Upper lobe of left lung (tissue), 6 donors: ENCODE measurements around the gene TTC23. TPM values are rescaled to one million over a fixed set of nuclear protein-coding genes. Genes with fewer than 3 reads are reported as not detected.

Experiments
- ATAC-seq, 2 donors: fragments of 200-7000 bp; cut with Tn5 transposase; one replicate each; pipeline ENCODE4 v1.9.1; 2022; ENCODE audit warnings: mild to moderate bottlenecking in 2 of 2, moderate library complexity in 2 of 2; ENCODE audit not compliant: low FRiP score in 2 of 2
- DNase-seq, 2 donors: peaks; one replicate each; pipeline ENCODE4 v3.0.0-alpha.2; 2019 to 2020
- H3K27ac ChIP-seq, 4 donors: fragments of 200-600 bp; sonication (generic); one replicate each; pipeline ENCODE4 v1.5.1; 2016 to 2019
- H3K27me3 ChIP-seq, 4 donors: fragments of 200-600 bp; sonication (generic); one replicate each; pipeline ENCODE4 v1.5.1; 2017 to 2019
- H3K36me3 ChIP-seq, 4 donors: fragments of 200-600 bp; sonication (generic); one replicate each; pipeline ENCODE4 v1.5.1; 2016 to 2019
- H3K4me1 ChIP-seq, 4 donors: fragments of 200-600 bp; sonication (generic); one replicate each; pipeline ENCODE4 v1.5.1; 2018 to 2019
- H3K4me3 ChIP-seq, 4 donors: fragments of 200-600 bp; sonication (generic); one replicate each; pipeline ENCODE4 v1.5.1; 2017 to 2019; ENCODE audit warnings: mild to moderate bottlenecking in 2 of 4, moderate library complexity in 1 of 4
- H3K9me3 ChIP-seq, 4 donors: fragments of 200-600 bp; sonication (generic); one replicate each; pipeline ENCODE4 v1.5.1; 2018 to 2019
- EP300 ChIP-seq, 4 donors: sonication (generic); formaldehyde crosslinking; IDR thresholded peaks; one replicate each; pipeline ENCODE4 v1.5.1; 2017; ENCODE audit warnings: antibody characterized with exemption in 4 of 4, control low read depth in 2 of 4
- POLR2A ChIP-seq, 4 donors: fragments of 450-650 bp; IDR thresholded peaks; one replicate each; pipeline ENCODE4 v1.5.1; 2016 to 2017; ENCODE audit warnings: antibody characterized with exemption in 4 of 4, mild to moderate bottlenecking in 2 of 4
- POLR2AphosphoS5 ChIP-seq, 2 donors: sonication (generic); formaldehyde crosslinking; IDR thresholded peaks; one replicate each; pipeline ENCODE4 v1.5.1; 2017; ENCODE audit warnings: antibody characterized with exemption in 2 of 2
- WGBS, 2 donors: methylation state at CpG; one replicate each; pipeline ENCODE4 v1.1.5; 2017 to 2018; 5-methylcytosine and 5-hydroxymethylcytosine counted together
- total RNA-seq, 6 donors: library from RNA; depleted of rRNA in 4 of 6; stranded (reverse); fragments of >200 nt in 4 of 6; gene quantifications; one replicate each; pipeline versions ENCODE4 v1.1.0 to v1.2.1, GENCODE V29; 2016 to 2021
- TF ChIP-seq, protein P1 (sequence below), 6 experiments: fragments of 450-650 bp in 4 of 6; fragments of 200-600 bp in 2 of 6; sonication (generic) in 2 of 6; IDR thresholded peaks; one replicate each; pipeline ENCODE4 v1.5.1; 2016 to 2019; ENCODE audit warnings: antibody characterized with exemption in 6 of 6
- donor health status: DM: no; HTN: no; CAD: no; lungs with moderate emphysema.
- donor health status: DM: no; HTN: yes; CAD: no; lungs with severe emphysema.

The TTC23 gene
- total RNA-seq, 6 donors from 2014 or later, result 6.2 to 28.0 (median 15.3) TPM

GRCh38 chr15:99181545-99181971 is 67.8 kb downstream of the TTC23 start:
- WGBS, 2 donors, result 25 to 52% methylated on average over 4 of the region's 4 CpGs
- TF ChIP-seq POLR2AphosphoS5 (IDR thresholded peaks at IDR 0.05), result peak in 1 of 2 donors; percentile 43
- TF ChIP-seq, protein P1, sequence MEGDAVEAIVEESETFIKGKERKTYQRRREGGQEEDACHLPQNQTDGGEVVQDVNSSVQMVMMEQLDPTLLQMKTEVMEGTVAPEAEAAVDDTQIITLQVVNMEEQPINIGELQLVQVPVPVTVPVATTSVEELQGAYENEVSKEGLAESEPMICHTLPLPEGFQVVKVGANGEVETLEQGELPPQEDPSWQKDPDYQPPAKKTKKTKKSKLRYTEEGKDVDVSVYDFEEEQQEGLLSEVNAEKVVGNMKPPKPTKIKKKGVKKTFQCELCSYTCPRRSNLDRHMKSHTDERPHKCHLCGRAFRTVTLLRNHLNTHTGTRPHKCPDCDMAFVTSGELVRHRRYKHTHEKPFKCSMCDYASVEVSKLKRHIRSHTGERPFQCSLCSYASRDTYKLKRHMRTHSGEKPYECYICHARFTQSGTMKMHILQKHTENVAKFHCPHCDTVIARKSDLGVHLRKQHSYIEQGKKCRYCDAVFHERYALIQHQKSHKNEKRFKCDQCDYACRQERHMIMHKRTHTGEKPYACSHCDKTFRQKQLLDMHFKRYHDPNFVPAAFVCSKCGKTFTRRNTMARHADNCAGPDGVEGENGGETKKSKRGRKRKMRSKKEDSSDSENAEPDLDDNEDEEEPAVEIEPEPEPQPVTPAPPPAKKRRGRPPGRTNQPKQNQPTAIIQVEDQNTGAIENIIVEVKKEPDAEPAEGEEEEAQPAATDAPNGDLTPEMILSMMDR (IDR thresholded peaks at IDR 0.05), result no peak
- DNase-seq (peak in 1 of 2 donors; percentile 28), ATAC-seq (peak in 1 of 2 donors; percentile 52)
- no peak overlapping the region for H3K4me3 ChIP-seq
- H3K9me3 ChIP-seq, result no peaks in the 10 kb centered on the region
- H3K27me3 ChIP-seq, result no peaks in the 10 kb centered on the region
- peaks cover 0 to 5% (median 0%) of the 10 kb centered on the region in 4 donors for H3K36me3 ChIP-seq
- peaks cover 0 to 6% (median 4%) of the 10 kb centered on the region in 4 donors for H3K4me1 ChIP-seq
- H3K27ac ChIP-seq, result peak overlapping the region in 3 of 4 donors; percentile 2 to 28 (median 4)

GRCh38 chr15:99180964-99181306 is 68.4 kb downstream of the TTC23 start:
- no peaks in the 10 kb centered on the region for H3K27me3 ChIP-seq
- H3K4me3 ChIP-seq, result no peak overlapping the region
- TF ChIP-seq, protein P1 (IDR thresholded peaks at IDR 0.05), result no peak
- no peak for TF ChIP-seq POLR2A (IDR thresholded peaks at IDR 0.05)
- TF ChIP-seq EP300 (IDR thresholded peaks at IDR 0.05), result no peak
- no peak for TF ChIP-seq POLR2AphosphoS5 (IDR thresholded peaks at IDR 0.05)
- peak overlapping the region in 3 of 4 donors; percentile 2 to 48 (median 28) for H3K27ac ChIP-seq
- no peak for DNase-seq
- no peaks in the 10 kb centered on the region for H3K9me3 ChIP-seq
- H3K36me3 ChIP-seq, result peaks cover 0 to 5% (median 0%) of the 10 kb centered on the region in 4 donors
- peaks cover 0 to 6% (median 4%) of the 10 kb centered on the region in 4 donors for H3K4me1 ChIP-seq
- WGBS, 2 donors, result 83 to 89% methylated on average over 2 of the region's 2 CpGs
- no peak for ATAC-seq

DNA sequence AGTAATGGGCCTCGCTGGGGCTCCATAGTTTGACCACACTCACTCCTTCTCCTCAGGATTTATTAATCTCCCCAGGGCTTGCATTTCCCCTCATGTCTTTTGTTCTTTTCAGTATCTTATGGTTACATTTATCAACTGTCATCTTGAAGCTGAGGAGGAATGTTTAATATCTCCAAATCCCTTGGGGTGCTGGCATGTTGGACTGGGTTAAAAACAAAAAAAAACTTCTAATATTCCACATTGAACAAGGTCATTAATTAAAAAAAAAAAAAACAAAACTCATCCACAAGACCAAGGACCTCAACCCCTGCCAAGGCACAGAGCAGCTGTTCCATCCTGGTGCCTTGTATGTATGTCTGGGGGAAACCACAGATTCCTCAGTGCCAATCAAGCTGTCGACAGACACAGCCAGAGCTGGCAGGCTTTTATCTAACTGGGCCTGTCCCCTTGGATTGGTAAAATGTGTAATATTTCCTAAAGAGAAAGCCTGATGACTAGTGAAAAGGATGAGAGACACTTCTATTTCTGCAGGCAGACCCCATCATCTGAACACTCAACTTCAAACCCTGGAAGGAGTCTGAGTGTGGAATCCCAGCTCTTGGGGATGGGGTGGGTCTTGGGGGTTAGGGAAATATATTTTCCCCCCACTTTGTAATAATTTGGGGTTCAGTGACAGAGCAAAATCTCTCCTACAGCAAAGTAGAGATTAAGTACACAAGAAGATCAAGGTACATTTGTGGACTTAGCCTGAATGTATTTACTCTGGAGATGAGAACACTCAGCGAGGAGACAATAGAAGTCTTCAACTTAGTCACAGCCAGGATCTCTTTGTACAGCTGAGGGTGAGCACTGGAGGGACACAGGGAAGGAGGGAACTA is 69.1 kb downstream of the TTC23 start:
- H3K27me3 ChIP-seq, result no peaks in the 10 kb centered on the region
- no peak for DNase-seq
- H3K9me3 ChIP-seq, result no peaks in the 10 kb centered on the region
- H3K36me3 ChIP-seq, result peaks cover 0 to 5% (median 0%) of the 10 kb centered on the region in 4 donors
- WGBS, 2 donors, result 63 to 74% methylated on average over 3 of the region's 3 CpGs
- peaks cover 2 to 8% (median 4%) of the 10 kb centered on the region in 4 donors for H3K4me1 ChIP-seq
- TF ChIP-seq EP300 (IDR thresholded peaks at IDR 0.05) (no peak), POLR2AphosphoS5 (IDR thresholded peaks at IDR 0.05) (no peak), POLR2A (IDR thresholded peaks at IDR 0.05) (no peak)
- TF ChIP-seq, protein P1 (IDR thresholded peaks at IDR 0.05), result no peak
- no peak overlapping the region for H3K4me3 ChIP-seq
- no peak overlapping the region for H3K27ac ChIP-seq
- no peak for ATAC-seq

- H3K36me3 ChIP-seq, result no peaks in the 10 kb centered on the region
- DNase-seq (no peak), ATAC-seq (no peak)
- H3K9me3 ChIP-seq, result no peaks in the 10 kb centered on the region
- H3K27me3 ChIP-seq, result no peaks in the 10 kb centered on the region
- 94 to 100% methylated on average over 2 of the region's 2 CpGs for WGBS, 2 donors
- H3K27ac ChIP-seq, result no peak overlapping the region
- peaks cover 4 to 11% (median 6%) of the 10 kb centered on the region in 4 donors for H3K4me1 ChIP-seq
- TF ChIP-seq, protein P1 (IDR thresholded peaks at IDR 0.05), result no peak
- no peak for TF ChIP-seq POLR2A (IDR thresholded peaks at IDR 0.05)
- TF ChIP-seq POLR2AphosphoS5 (IDR thresholded peaks at IDR 0.05), result no peak
- no peak for TF ChIP-seq EP300 (IDR thresholded peaks at IDR 0.05)
- H3K4me3 ChIP-seq, result no peak overlapping the region
These were observed 71.7 kb downstream of the TTC23 start for GRCh38 chr15:99177679-99178078.
